Measurements from ENCODE around the gene ANO3.

DNA sequence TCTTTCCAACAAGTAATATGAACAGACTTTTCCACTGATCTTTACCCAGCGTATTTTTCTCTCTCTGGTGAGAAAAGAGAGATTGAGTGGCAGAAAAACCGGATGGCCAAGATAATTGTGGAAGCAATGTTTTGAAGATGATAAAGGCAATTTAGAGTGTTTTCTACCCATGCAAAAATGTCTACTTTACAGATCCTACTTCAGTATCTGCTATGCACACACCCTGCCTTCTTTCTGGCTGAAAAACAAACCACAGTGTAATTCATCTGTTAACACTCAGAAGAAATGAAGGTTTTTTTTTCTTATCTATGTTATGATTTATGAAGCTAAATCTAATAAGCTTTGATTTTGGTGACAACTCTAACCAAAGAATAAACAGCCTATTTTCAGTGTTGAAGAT lies 333.1 kb downstream of the ANO3 start:
- no peak for TF ChIP-seq POLR2A (IDR thresholded peaks at IDR 0.05)
- TF ChIP-seq, protein P1, sequence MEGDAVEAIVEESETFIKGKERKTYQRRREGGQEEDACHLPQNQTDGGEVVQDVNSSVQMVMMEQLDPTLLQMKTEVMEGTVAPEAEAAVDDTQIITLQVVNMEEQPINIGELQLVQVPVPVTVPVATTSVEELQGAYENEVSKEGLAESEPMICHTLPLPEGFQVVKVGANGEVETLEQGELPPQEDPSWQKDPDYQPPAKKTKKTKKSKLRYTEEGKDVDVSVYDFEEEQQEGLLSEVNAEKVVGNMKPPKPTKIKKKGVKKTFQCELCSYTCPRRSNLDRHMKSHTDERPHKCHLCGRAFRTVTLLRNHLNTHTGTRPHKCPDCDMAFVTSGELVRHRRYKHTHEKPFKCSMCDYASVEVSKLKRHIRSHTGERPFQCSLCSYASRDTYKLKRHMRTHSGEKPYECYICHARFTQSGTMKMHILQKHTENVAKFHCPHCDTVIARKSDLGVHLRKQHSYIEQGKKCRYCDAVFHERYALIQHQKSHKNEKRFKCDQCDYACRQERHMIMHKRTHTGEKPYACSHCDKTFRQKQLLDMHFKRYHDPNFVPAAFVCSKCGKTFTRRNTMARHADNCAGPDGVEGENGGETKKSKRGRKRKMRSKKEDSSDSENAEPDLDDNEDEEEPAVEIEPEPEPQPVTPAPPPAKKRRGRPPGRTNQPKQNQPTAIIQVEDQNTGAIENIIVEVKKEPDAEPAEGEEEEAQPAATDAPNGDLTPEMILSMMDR (IDR thresholded peaks at IDR 0.05) = no peak

Measured in right lobe of liver (tissue), 4 donors.